HepG2 (cell line): ENCODE measurements around the gene ATF6. TPM values are rescaled to one million over a fixed set of nuclear protein-coding genes. Genes with fewer than 3 reads are reported as not detected.

Source experiments
- ATAC-seq: fragments of 200-7000 bp; cut with Tn5 transposase; 3 replicates; pipeline ENCODE4 v1.9.1; 2020; ENCODE audit warnings: mild to moderate bottlenecking, moderate library complexity
- BruUV-seq: library from RNA; stranded (reverse); fragments of 400-500 nt; replicated peaks from 2 replicates; lab custom pipeline; 2021; lab: Mats Ljungman, UMichigan
- CTCF ChIA-PET: fragments of 300-600 bp; formaldehyde crosslinking; extraction: SDS; loops from one replicate; lab custom pipeline; 2021; ENCODE audit warnings: low total read pairs, inconsistent platforms, low intra/inter-chr PET ratio; lab: Yijun Ruan, JAX
- POLR2A ChIA-PET: fragments of 350-600 bp; sonication (Branson Sonifier 250); formaldehyde crosslinking; loops from one replicate; lab custom pipeline; 2020; ENCODE audit warnings: antibody characterized with exemption, inconsistent platforms; lab: Yijun Ruan, JAX
- DNase-seq: peaks from one replicate; pipeline ENCODE4 v3.0.0-alpha.2; 2015; ENCODE audit warnings: low spot score
- FAIRE-seq: peaks from 3 replicates; lab custom pipeline; 2011; peaks lifted over from hg19 to GRCh38; lab: Jason Lieb, UNC
- H2AFZ ChIP-seq: one replicate; pipeline ENCODE4 v1.6.1; 2011; ENCODE audit warnings: low read length, inconsistent platforms
- H3K27ac ChIP-seq: fragments of 300-600 bp; 3 replicates; pipeline ENCODE4 v1.8.0; 2011; ENCODE audit warnings: mixed run types, mild to moderate bottlenecking, mixed read lengths, low read length, inconsistent platforms; ENCODE audit not compliant: insufficient read depth; ENCODE audit errors: extremely low read length
- H3K27me3 ChIP-seq, 2 experiments: fragments of 200-600 bp in 1 of 2; 2 replicates in 1 of 2; 3 replicates in 1 of 2; pipeline versions ENCODE4 v1.6.0 to v1.8.0; 2011; ENCODE audit warnings: low read length in 2 of 2, mild to moderate bottlenecking in 2 of 2, moderate library complexity in 2 of 2, inconsistent platforms in 1 of 2; ENCODE audit not compliant: insufficient read depth in 2 of 2, control insufficient read depth in 1 of 2
- H3K36me3 ChIP-seq, 2 experiments: fragments of 200-600 bp in 1 of 2; replicated peaks in 1 of 2; 2 replicates in 1 of 2; 3 replicates in 1 of 2; pipeline versions ENCODE4 v1.5.1 to v1.8.0; 2011; ENCODE audit warnings: low read length in 2 of 2, inconsistent platforms in 1 of 2; ENCODE audit not compliant: insufficient read depth in 2 of 2, control insufficient read depth in 1 of 2
- H3K4me1 ChIP-seq: 2 replicates; pipeline ENCODE4 v1.5.1; 2012; ENCODE audit warnings: low read length, inconsistent platforms; ENCODE audit not compliant: insufficient read depth
- H3K4me2 ChIP-seq: 2 replicates; pipeline ENCODE4 v1.6.0; 2011; ENCODE audit warnings: low read depth, low read length, inconsistent platforms
- H3K4me3 ChIP-seq, 3 experiments: fragments of 200-600 bp in 1 of 3; sonication (generic), shearing (Covaris generic) in 1 of 3; replicated peaks in 1 of 3; 2 replicates each; pipeline ENCODE4 v1.5.1; 2011 to 2016; ENCODE audit warnings: low read length in 3 of 3, inconsistent platforms in 2 of 3, low read depth in 2 of 3, mild to moderate bottlenecking in 2 of 3, control low read depth in 1 of 3, mixed read lengths in 1 of 3; ENCODE audit not compliant: insufficient read depth in 1 of 3
- H3K79me2 ChIP-seq: one replicate; pipeline ENCODE4 v1.6.1; 2011; ENCODE audit warnings: low read length, inconsistent platforms; ENCODE audit not compliant: insufficient read depth
- H3K9ac ChIP-seq: 2 replicates; pipeline ENCODE4 v1.6.0; 2011; ENCODE audit warnings: mild to moderate bottlenecking, low read depth, low read length, inconsistent platforms; ENCODE audit not compliant: insufficient read depth
- H3K9me3 ChIP-seq: 2 replicates; pipeline ENCODE4 v1.5.1; 2012; ENCODE audit warnings: mild to moderate bottlenecking, low read length
- H4K20me1 ChIP-seq: 2 replicates; pipeline ENCODE4 v1.6.0; 2011; ENCODE audit warnings: inconsistent platforms, mild to moderate bottlenecking, low read length, moderate library complexity; ENCODE audit not compliant: insufficient read depth
- BCL6 ChIP-seq: IDR thresholded peaks from 2 replicates; pipeline ENCODE4 v1.6.1; 2016; ENCODE audit warnings: missing genetic modification reagents, missing compliant biosample characterization
- GATAD1 ChIP-seq: IDR thresholded peaks from 2 replicates; pipeline ENCODE4 v1.6.1; 2016; ENCODE audit warnings: missing genetic modification reagents, missing compliant biosample characterization
- JDP2 ChIP-seq: sonication (generic); formaldehyde crosslinking; IDR thresholded peaks from 2 replicates; pipeline ENCODE4 v1.8.1; 2022; ENCODE audit warnings: missing genetic modification reagents, borderline replicate concordance
- MTA1 ChIP-seq: sonication (generic); formaldehyde crosslinking; IDR thresholded peaks from 2 replicates; pipeline ENCODE4 v1.4.0; 2020; ENCODE audit warnings: missing genetic modification reagents, mild to moderate bottlenecking, borderline replicate concordance
- POLR2G ChIP-seq: fragments of 200-400 bp; formaldehyde crosslinking; IDR thresholded peaks from 2 replicates; pipeline ENCODE4 v1.6.1; 2018; ENCODE audit warnings: mild to moderate bottlenecking, low read depth, low read length, moderate library complexity
- PTBP1 ChIP-seq: fragments of 200-400 bp; formaldehyde crosslinking; IDR thresholded peaks from 2 replicates; pipeline ENCODE4 v1.6.1; 2018; ENCODE audit warnings: low read length, low read depth; ENCODE audit not compliant: poor library complexity, severe bottlenecking
- RBFOX2 ChIP-seq: fragments of 200-400 bp; formaldehyde crosslinking; IDR thresholded peaks from 2 replicates; pipeline ENCODE4 v1.6.1; 2017; ENCODE audit warnings: low read depth, mild to moderate bottlenecking, low read length
- SNAPC2 ChIP-seq: sonication (generic); formaldehyde crosslinking; IDR thresholded peaks from 2 replicates; pipeline ENCODE4 v1.8.1; 2022; ENCODE audit warnings: mild to moderate bottlenecking, missing genetic modification reagents
- SPEN ChIP-seq: sonication (generic); formaldehyde crosslinking; IDR thresholded peaks from 2 replicates; pipeline ENCODE4 v1.5.1; 2020; ENCODE audit warnings: low read depth, mild to moderate bottlenecking, missing genetic modification reagents
- TEAD3 ChIP-seq: optimal IDR thresholded peaks from 2 replicates; pipeline ENCODE3; 2016; ENCODE audit warnings: borderline replicate concordance
- ZNF672 ChIP-seq: sonication (generic); formaldehyde crosslinking; IDR thresholded peaks from 2 replicates; pipeline ENCODE4 v1.8.1; 2022; ENCODE audit warnings: missing genetic modification reagents
- WGBS: methylation state at CpG from one replicate; pipeline ENCODE4 v1.1.6; 2017; ENCODE audit warnings: low lambda C conversion rate; 5-methylcytosine and 5-hydroxymethylcytosine counted together
- in situ Hi-C: cut with HindIII; loops from 2 replicates; pipeline ENCODE4 v1.10.0; 2017; ENCODE audit warnings: low pct_unique_long_range_greater_than_20kb; ENCODE audit not compliant: extremely low pct_ligation_motif_present
- intact Hi-C: fragments of 100-400 bp; cut with micrococcal nuclease; formaldehyde crosslinking; loops from one replicate; pipeline ENCODE4 v1.10.0; 2022; ENCODE audit not compliant: unreplicated experiment
- polyA plus RNA-seq, 8 experiments: library from polyadenylated mRNA; depleted of rRNA in 3 of 8; stranded (reverse) in 7 of 8; unstranded in 1 of 8; fragments of >200 nt; fragmentation: Illumina TruSeq in 4 of 8; extraction: Trizol in 4 of 8; gene quantifications; 2 replicates each; pipeline versions ENCODE4 v1.2.1 to v1.2.3, GENCODE V29; 2011 to 2016; ENCODE audit warnings: low read depth in 4 of 8, missing spikeins in 1 of 8, mixed read lengths in 1 of 8; ENCODE audit not compliant: insufficient read depth in 1 of 8
- total RNA-seq, 5 experiments: library from RNA; depleted of rRNA; stranded (reverse); fragments of >200 nt; fragmentation: Illumina TruSeq; extraction: Trizol; gene quantifications; 2 replicates each; pipeline ENCODE4 v1.2.3, GENCODE V29; 2016; ENCODE audit warnings: low read depth in 1 of 5
- TF ChIP-seq, protein P1 (sequence below): sonication (generic); formaldehyde crosslinking; IDR thresholded peaks from 2 replicates; pipeline ENCODE4 v1.8.1; 2023; ENCODE audit warnings: missing genetic modification reagents, inconsistent platforms, borderline replicate concordance
- TF ChIP-seq, protein P2 (sequence below): sonication (generic); formaldehyde crosslinking; IDR thresholded peaks from 2 replicates; pipeline ENCODE4 v1.5.1; 2020; ENCODE audit warnings: mild to moderate bottlenecking, missing genetic modification reagents, moderate library complexity
- TF ChIP-seq, protein P3 (sequence below): sonication (generic); formaldehyde crosslinking; IDR thresholded peaks from 2 replicates; pipeline ENCODE4 v1.4.0; 2020; ENCODE audit warnings: missing genetic modification reagents
- TF ChIP-seq, protein P4 (sequence below): sonication (generic); formaldehyde crosslinking; IDR thresholded peaks from 2 replicates; pipeline ENCODE4 v1.5.0; 2020; ENCODE audit warnings: missing genetic modification reagents

The ATF6 gene
- total and polyA plus RNA-seq, 2 of the 13 experiments (the other 11 are each of a cell fraction or from before 2014, with no cell fraction given) = 13.2 to 14.5 TPM

DNA sequence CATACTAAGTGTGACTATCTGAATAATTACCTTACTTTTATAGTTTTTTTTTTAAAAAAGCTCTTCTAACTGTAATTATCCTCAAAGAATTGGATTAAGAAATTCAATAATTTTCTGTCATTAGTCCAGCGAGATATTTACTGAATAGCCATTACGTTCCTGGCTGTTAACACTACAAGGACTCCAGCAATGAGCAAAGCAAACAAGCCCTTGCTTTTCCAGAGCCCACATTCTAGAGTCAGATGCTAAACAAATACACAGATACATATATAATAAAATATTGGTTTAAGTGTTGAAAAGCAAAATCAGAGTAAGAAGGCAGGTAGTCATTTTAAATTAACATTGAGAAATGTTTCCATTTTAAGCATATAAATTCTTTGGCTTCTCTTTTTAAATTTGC lies 118.4 kb downstream of the ATF6 start:
- FAIRE-seq (no peak), ATAC-seq (no peak), DNase-seq (no peak)
- Histone ChIP-seq H3K4me2 (no peak overlapping the region), H3K79me2 (no peaks in the 10 kb centered on the region), H3K4me1 (no peaks in the 10 kb centered on the region), H3K27ac (no peak overlapping the region), H3K36me3 (peaks cover 0 to 5% of the 10 kb centered on the region in 2 experiments; a peak in 2 of 5 replicates), H3K27me3 (no peaks in the 10 kb centered on the region), H3K4me3 (no peak overlapping the region), H3K9me3 (no peaks in the 10 kb centered on the region), H3K9ac (no peak overlapping the region), H4K20me1 (no peaks in the 10 kb centered on the region), H2AFZ (no peak overlapping the region)
- no peak for TF ChIP-seq PTBP1
- TF ChIP-seq, protein P1, sequence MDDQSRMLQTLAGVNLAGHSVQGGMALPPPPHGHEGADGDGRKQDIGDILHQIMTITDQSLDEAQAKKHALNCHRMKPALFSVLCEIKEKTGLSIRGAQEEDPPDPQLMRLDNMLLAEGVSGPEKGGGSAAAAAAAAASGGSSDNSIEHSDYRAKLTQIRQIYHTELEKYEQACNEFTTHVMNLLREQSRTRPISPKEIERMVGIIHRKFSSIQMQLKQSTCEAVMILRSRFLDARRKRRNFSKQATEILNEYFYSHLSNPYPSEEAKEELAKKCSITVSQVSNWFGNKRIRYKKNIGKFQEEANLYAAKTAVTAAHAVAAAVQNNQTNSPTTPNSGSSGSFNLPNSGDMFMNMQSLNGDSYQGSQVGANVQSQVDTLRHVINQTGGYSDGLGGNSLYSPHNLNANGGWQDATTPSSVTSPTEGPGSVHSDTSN (CRISPR knock-in tag) = no peak
- TF ChIP-seq GATAD1 = no peak
- TF ChIP-seq, protein P2, sequence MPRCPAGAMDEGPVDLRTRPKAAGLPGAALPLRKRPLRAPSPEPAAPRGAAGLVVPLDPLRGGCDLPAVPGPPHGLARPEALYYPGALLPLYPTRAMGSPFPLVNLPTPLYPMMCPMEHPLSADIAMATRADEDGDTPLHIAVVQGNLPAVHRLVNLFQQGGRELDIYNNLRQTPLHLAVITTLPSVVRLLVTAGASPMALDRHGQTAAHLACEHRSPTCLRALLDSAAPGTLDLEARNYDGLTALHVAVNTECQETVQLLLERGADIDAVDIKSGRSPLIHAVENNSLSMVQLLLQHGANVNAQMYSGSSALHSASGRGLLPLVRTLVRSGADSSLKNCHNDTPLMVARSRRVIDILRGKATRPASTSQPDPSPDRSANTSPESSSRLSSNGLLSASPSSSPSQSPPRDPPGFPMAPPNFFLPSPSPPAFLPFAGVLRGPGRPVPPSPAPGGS (CRISPR knock-in tag) = no peak
- TF ChIP-seq POLR2G = no peak
- POLR2A ChIA-PET = no interaction called here
- intact Hi-C loops = no loop called here
- WGBS = 93% methylated on average over 2 of the region's 2 CpGs
- in situ Hi-C loops = no loop called here
- no TSS peak for BruUV-seq
- CTCF ChIA-PET = no interaction called here

DNA sequence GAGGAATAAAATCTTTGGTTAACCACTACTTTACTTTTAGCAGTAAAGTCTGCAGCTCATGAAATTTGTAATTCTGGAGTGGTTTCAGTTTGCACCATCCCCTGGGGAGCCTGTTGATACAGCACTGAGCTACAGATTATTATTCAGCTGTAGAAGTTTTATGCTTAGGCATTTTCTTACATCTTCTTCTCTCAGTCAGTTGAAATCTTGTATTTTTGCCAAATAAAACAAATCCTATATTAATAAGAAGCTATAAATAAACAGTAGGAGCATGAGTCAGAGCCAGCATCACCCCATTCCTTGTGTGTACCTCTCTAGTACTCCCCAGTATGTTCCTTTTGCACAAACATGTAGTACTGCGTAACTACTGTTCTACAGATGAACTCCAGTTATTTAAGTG lies 118.9 kb downstream of the ATF6 start:
- H3K4me3 ChIP-seq = no peak overlapping the region
- no peak overlapping the region for H3K4me2 ChIP-seq
- no peak for DNase-seq
- peaks cover 0 to 5% of the 10 kb centered on the region in 2 experiments; a peak in 2 of 5 replicates for H3K36me3 ChIP-seq
- ATAC-seq = no peak
- no peaks in the 10 kb centered on the region for H4K20me1 ChIP-seq
- no TSS peak for BruUV-seq
- H2AFZ ChIP-seq = no peak overlapping the region
- ChIA-PET POLR2A (no interaction called here), CTCF (no interaction called here)
- no peak overlapping the region for H3K9ac ChIP-seq
- in situ Hi-C loops (no loop called here), intact Hi-C loops (no loop called here)
- 96% methylated on average over 1 of the region's 1 CpG for WGBS
- no peaks in the 10 kb centered on the region for H3K27me3 ChIP-seq
- H3K9me3 ChIP-seq = no peaks in the 10 kb centered on the region
- no peak for FAIRE-seq
- no peak overlapping the region for H3K27ac ChIP-seq
- H3K79me2 ChIP-seq = no peaks in the 10 kb centered on the region
- no peaks in the 10 kb centered on the region for H3K4me1 ChIP-seq
- TF ChIP-seq SPEN (CRISPR knock-in tag) (no peak), SNAPC2 (CRISPR knock-in tag) (no peak), RBFOX2 (no peak), BCL6 (no peak), MTA1 (no peak), TEAD3 (CRISPR knock-in tag) (no peak), ZNF672 (CRISPR knock-in tag) (no peak), JDP2 (CRISPR knock-in tag) (no peak)
- TF ChIP-seq, protein P3, sequence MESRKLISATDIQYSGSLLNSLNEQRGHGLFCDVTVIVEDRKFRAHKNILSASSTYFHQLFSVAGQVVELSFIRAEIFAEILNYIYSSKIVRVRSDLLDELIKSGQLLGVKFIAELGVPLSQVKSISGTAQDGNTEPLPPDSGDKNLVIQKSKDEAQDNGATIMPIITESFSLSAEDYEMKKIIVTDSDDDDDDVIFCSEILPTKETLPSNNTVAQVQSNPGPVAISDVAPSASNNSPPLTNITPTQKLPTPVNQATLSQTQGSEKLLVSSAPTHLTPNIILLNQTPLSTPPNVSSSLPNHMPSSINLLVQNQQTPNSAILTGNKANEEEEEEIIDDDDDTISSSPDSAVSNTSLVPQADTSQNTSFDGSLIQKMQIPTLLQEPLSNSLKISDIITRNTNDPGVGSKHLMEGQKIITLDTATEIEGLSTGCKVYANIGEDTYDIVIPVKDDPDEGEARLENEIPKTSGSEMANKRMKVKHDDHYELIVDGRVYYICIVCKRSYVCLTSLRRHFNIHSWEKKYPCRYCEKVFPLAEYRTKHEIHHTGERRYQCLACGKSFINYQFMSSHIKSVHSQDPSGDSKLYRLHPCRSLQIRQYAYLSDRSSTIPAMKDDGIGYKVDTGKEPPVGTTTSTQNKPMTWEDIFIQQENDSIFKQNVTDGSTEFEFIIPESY (CRISPR knock-in tag) = no peak
- TF ChIP-seq, protein P4, sequence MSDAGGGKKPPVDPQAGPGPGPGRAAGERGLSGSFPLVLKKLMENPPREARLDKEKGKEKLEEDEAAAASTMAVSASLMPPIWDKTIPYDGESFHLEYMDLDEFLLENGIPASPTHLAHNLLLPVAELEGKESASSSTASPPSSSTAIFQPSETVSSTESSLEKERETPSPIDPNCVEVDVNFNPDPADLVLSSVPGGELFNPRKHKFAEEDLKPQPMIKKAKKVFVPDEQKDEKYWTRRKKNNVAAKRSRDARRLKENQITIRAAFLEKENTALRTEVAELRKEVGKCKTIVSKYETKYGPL (CRISPR knock-in tag) = no peak
